HG03175 (cell line): ENCODE data around the gene RAD54L2.
"Not testable (repeated sequence)": the region's sequence is repeated elsewhere in the genome, so short reads cannot be mapped to it uniquely, and the experiment has no call there.

Experiments used
- ATAC-seq: cut with Tn5 transposase; IDR thresholded peaks from one replicate; pipeline ENCODE4 v1.9.1; 2021; ENCODE audit warnings: mild to moderate bottlenecking, moderate library complexity; ENCODE audit not compliant: unreplicated experiment

RAD54L2 gene

DNA sequence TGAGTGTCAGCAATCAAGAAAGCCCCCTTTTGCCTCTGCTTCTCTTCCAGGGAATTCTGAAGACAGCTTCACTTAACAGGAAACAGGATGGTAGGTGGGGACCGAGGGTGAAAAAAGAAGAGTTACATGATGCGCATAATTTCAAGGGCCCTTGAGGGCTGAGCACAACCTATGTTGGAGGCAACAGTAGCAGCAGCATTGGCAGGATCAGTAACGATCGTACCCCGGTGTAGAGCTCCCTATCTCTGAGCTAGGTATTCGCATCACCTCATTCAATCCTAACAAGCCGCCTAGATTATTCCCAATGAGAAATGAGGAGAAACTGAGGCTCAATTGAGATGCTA lies 432 bp upstream of the RAD54L2 start:
- ATAC-seq: no peak

DNA sequence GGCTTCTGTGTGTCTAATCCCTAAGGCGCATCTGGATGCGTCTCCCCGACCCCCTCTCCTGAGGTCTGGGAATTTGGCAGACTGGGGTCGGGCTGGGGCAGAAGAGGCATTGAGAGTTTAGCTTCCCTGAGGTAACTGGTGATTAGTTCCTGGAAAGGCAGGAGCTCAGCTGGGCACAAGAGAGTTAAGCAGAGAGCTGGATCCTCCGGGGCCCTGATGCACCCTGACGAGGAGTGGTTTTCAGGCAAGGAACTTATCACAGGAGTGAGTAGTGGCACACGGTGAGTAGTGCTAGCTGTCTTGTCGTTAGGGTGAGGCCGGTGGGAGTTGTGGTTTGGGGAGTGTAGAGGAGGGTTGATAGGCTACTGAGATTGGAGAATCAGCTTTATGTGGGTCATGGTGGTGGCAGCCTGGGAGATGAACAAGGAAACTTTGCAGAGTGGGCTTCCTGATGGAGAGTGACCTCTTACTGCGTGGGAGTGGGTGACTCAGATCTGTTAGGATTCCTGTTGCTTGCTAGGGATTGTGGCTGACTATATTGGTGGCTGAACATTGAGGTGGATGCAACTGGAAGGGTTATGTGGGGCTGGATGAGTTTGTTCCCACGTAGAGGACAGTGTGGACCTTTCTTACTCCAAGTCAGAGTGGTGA lies 897 bp downstream of the RAD54L2 start:
- ATAC-seq: peak; percentile 20

DNA sequence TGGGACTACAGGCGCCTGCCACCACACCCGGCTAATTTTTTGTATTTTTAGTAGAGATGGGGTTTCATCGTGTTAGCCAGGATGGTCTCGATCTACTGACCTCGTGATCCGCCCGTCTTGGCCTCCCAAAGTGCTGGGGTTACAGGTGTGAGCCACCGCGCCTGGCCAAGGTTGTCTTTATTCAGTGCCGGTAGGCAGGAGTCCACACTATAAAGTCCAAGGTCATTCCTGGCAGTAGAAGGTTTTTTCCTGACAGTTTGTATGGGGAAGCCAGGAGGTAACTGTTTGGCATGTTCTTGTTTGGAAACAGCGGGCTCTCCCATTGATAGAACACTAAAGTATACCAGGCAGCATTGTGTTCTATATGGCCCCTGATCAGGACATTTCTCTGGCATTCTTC lies 4.1 kb downstream of the RAD54L2 start:
- not testable (repeated sequence) for ATAC-seq

DNA sequence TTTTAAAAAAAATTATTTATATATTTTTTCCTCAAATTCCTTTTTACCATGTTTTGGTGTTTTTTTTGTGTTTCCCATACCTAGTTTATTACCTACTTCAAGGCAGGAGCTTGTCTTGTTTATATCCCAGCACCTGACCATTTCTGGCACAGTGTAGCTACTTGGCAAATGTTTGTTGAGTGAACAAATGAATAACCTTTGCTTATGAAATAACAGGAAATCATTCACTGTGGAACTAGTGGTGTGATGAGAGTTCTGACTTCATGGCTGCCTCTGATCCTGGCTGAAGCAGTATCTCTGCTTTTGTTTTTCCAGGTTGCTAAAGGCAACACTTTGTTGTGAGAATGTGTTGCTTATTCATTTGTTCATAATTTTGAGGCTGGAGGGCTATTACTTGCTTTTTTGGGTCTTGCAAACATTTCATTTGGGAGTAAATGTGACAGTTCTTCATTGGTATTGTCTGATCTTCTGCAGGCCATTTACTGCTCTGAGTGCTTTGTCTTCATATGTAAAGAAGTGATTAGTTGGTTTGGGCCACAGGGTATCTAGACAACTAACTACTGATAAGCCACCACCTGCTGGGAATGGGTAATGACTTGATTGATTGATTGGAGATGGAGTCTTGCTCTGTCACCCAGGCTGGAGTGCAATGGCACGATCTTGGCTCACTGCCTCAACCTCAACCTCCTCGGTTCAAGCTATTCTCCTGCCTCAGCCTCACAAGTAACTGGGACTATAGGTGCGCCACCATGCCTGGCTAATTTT lies 5.7 kb downstream of the RAD54L2 start:
- no peak for ATAC-seq

GRCh38 chr3:51547274-51547673 lies 8.8 kb downstream of the RAD54L2 start:
- no peak for ATAC-seq

- ATAC-seq: no peak
Observed at GRCh38 chr3:51549311-51549710, 10.8 kb downstream of the RAD54L2 start.

- no peak for ATAC-seq
Observed at GRCh38 chr3:51550080-51550819, 11.7 kb downstream of the RAD54L2 start.

- no peak for ATAC-seq
Observed at GRCh38 chr3:51557993-51558392, 19.5 kb downstream of the RAD54L2 start.

GRCh38 chr3:51559411-51559888 lies 20.9 kb downstream of the RAD54L2 start:
- ATAC-seq: no peak

GRCh38 chr3:51559961-51560360 lies 21.4 kb downstream of the RAD54L2 start:
- ATAC-seq: no peak

DNA sequence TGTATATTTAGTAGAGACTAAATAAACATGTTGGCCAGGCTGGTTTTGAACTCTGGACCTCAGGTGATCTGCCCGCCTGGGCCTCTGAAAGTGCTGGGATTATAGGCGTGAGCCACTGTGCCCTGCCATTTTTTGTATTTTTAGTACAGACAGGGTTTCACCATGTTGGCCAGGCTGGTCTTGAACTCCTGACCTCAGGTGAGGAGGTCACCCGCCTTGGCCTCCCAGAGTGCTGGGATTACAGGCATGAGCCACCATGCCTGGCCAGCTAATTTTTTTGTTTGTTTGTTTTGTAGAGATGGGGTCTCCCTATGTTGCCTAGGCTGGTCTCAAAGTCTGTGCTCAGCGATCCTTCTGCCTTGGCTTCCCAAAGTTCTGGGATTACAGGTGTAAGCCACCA lies 23.9 kb downstream of the RAD54L2 start:
- not testable (repeated sequence) for ATAC-seq

- no peak for ATAC-seq
Observed at GRCh38 chr3:51568036-51568435, 29.5 kb downstream of the RAD54L2 start.

- ATAC-seq: no peak
Observed at GRCh38 chr3:51568996-51569395, 30.5 kb downstream of the RAD54L2 start.

DNA sequence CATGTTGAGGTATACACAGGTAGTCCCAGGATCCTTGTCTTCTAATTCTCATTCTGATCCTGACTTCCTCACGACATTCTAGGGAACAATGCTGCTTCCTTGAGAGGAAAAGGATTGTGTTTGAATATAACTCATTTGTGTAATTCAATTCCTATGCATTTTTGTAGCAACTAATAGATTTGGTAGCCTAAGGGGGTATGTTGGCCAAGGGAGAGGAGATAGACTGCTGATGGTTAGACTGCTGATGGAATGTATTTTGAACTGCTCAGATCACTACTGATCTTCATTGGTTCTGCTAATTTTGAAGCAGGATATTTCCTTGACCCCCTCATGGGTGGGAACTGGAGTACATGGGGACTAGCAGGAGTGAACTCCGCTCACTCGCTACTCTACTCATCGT lies 39.7 kb downstream of the RAD54L2 start:
- no peak for ATAC-seq

DNA sequence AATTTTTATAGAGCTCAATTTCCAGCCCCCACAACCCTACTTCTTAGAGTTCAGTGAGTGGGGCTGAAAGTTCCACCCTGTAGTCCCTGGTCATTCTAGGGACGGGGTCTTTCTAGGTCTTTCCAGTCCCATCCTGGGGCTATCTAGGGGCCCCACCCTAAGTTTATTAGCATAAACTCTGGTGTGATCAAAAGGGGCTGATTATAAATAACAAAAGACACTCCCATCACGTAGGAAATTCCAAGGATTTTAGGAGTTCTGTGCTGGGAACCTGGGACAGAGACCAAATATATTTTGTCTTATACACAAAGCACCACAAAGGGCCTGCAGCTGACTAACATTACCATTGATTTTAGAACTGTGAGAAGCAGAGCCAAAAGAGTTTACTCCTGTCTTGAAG lies 41.9 kb downstream of the RAD54L2 start:
- ATAC-seq: no peak

DNA sequence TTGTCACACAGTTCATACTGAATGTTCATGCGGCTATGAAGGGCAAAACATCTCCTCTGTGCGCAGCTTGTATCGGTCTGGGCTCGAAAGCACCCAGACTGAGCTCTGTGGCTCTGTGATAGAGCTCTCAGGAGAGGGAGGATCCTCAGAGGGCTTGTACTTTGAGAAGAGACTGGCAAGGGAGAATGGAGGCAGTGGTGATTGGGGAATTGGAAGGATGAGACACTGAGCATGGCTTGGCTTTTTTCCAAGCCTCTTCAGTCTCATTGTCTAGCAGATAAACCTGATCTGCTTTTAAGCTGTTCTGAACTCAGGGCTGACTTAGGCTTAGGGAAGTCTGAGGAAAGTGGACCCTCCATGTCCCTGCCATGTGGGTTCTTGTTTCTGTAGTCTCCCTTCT lies 43.0 kb downstream of the RAD54L2 start:
- ATAC-seq: no peak

GRCh38 chr3:51585197-51585596 lies 46.7 kb downstream of the RAD54L2 start:
- no peak for ATAC-seq

GRCh38 chr3:51585871-51586270 lies 47.4 kb downstream of the RAD54L2 start:
- ATAC-seq: no peak
